GM18502 (cell line): ENCODE measurements around the gene RBMS2.
"Not testable (repeated sequence)": the region's sequence is repeated elsewhere in the genome, so short reads cannot be mapped to it uniquely, and the experiment has no call there.

Experiments used
- ATAC-seq: cut with Tn5 transposase; IDR thresholded peaks from one replicate; pipeline ENCODE4 v1.9.1; 2021; ENCODE audit warnings: mild to moderate bottlenecking; ENCODE audit not compliant: unreplicated experiment, poor library complexity

RBMS2 gene, protein sequence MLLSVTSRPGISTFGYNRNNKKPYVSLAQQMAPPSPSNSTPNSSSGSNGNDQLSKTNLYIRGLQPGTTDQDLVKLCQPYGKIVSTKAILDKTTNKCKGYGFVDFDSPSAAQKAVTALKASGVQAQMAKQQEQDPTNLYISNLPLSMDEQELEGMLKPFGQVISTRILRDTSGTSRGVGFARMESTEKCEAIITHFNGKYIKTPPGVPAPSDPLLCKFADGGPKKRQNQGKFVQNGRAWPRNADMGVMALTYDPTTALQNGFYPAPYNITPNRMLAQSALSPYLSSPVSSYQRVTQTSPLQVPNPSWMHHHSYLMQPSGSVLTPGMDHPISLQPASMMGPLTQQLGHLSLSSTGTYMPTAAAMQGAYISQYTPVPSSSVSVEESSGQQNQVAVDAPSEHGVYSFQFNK

DNA sequence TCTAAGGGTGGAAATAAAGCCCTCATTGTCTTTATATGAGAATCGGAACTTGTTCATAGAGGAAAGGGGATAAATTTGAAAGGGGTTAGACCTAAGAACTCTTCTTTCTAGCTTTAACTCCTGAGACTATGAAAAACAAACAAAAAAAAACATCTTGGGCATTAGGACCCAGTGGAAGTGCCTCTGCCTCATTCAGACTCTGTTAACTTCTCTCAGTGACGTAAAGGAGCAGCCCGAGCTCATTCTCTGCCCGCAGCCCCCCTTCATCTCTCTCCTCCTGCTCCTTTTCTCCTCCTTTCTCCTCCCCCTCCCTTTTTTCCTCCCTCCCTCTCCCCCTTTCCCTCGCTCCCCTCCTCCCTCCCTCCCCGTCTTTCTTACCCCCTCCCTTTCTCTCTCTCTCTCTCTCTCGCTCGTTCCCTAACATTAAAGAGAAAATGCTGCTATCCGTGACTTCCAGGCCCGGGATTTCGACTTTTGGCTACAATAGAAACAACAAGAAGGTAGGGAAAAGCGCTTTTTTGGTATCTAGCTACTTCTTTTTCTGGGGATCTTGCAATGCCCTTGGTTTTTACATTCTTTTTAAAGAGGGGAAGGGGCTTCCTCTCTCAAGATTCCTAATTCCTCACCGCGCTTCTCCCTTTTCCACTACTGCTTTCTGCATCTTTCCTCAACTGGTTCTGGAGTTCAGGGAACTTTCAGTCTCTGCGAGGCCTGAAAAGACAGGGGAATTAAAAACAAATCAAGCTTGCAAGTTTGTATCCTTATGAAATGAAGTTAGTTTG, at the start of gene RBMS2:
TSS of gene RBMS2 (plus strand) at position 231 of the 782 bp plus-strand sequence. CDS start at position 435, 204 bp downstream.
- ATAC-seq: peak; percentile 67

DNA sequence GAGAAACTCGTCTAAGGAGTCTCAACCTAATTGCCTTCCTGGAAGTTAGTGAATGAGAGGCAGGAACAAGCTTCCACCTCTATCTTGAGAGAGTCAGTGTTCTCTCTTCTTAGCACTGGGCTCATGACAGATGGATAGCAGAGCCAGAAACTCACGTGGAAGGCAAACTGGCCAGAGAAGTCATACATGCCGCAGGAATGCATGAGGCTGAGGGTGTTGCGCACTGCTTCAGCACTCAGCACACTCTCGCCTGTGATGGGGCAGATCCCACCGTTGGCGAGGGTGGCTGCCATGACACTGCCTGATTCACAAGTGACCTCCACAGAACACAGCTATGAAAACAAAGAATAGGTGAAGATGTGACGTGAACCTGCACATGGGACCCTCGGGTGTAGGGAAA, 47.2 kb upstream of the RBMS2 start:
- ATAC-seq: no peak

DNA sequence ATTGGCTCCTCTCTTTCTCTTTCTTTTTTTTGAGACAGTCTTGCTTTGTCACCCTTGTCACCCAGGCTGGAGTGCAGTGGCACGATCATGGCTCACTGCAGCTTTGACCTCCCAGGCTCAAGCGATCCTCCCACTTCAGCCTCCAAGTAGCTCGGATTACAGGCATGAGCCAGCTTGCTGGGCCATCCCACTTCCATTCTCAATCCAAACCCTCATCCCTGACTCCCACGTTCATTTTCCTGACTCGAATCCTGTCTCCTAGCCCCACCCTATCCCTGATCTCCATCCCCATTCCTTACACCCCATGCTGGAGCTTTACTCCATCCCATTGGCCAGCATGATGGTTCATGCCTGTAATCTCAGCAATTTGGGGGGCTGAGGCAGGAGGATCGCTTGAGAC, 45.5 kb upstream of the RBMS2 start:
- ATAC-seq: no peak

DNA sequence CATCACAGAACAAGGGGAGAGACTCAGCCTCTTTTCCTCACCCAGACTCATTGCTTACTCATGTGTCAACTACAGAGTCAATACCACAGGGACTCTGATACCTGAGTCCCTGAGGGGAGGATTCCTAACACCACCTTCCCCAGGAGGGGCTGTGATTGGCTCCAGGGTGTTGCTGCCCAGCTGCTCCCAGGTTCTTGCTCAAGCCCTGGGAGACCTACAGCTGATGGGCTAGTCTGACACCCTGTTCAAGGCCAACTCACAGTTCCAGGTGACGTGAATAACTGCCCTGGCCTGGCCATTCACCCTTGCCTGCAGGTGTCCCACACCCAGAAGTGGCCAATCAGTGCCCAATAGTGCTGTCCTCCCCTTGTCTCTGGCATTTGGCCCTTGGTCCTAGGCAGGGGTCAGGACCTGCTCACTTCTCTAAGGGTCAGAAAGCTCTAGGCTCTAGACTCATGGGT, 44.6 kb upstream of the RBMS2 start:
- no peak for ATAC-seq

DNA sequence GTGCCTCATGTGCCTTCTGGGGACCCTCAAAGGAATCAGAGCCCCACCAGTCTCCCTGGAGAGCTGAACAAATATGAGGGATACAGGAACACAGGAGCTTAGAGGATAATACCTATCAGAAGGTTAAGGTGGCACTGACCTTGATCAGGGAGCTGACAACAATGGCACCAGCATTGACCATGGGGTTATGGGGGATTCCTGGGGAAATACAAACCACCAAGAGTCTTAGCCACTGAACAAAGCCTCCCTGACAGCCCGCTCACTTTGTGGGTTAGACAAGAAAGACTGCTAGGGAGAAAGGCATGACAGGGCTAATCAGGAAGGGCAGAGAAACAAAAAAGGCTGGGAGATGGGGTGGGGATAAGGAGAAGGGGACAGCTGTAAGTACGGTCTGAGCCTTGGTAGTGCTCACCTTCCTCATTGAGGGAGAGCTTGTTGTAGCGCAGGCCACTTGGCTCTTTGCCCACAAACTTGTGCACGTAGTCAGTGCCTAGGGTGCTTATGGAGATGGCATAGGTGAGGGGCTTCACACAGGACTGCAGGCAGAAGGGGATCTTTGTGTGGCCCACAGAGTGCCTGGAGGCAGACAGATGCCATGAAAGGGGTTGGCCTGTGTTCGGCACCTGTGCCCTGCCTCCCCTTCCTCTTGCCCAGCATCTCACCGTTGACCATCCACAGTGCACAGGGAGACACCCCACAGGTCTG, 43.9 kb upstream of the RBMS2 start:
- ATAC-seq: no peak

DNA sequence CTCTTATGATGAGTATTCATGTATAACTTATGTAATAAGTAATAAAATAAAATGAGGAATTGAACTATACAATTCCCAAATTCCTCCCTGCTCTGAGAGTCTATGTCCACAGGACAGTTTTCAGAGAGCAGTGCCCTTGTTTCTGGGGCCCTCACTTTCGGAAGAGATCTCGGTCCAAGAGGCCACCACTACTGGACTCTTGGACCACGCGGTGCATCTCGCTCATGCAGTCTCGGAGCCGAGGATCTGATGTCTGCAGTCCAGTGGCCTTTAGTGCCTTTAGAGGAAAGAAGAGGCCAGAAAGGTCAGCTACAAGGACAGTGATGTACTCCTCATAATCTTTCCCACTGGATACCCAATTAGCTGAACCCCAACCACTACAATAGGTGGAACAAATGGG, 42.0 kb upstream of the RBMS2 start:
- no peak for ATAC-seq

DNA sequence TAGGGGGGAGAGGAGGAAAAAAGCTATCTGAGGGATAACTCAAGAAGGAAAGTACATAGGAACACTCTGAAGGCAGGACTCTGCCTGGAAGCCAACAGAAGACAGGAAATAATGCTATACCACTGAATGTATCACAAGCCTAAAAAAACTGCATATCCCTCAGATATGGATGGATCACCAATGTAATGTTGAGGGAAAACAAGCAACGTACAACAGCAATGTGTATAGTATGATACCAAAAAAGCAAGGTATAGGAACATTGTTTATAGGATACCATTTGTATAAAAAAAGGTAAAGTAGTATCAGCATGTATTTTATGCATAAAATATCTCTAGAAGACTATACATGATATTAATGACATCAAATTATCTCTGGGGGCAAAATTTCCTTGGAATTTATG, 37.1 kb upstream of the RBMS2 start:
- ATAC-seq: no peak

DNA sequence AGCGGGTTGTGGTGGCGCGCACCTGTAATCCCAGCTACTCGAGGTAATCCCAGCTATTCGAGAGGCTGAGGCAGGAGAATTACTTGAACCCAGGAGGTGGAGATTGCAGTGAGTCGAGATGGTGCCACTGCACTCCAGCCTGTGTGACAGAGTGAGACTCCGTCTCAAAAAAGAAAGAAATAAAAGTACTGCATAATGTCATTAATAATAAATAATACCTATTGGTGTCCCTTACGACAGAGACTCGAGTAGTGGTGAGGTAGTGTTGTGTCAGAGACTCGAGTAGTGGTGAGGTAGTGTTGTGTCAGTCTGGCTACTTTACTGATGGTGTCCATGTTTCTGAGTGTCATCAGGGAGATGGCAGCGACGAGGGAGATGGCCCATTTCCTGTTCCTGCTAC, 34.9 kb upstream of the RBMS2 start:
- ATAC-seq: no peak

DNA sequence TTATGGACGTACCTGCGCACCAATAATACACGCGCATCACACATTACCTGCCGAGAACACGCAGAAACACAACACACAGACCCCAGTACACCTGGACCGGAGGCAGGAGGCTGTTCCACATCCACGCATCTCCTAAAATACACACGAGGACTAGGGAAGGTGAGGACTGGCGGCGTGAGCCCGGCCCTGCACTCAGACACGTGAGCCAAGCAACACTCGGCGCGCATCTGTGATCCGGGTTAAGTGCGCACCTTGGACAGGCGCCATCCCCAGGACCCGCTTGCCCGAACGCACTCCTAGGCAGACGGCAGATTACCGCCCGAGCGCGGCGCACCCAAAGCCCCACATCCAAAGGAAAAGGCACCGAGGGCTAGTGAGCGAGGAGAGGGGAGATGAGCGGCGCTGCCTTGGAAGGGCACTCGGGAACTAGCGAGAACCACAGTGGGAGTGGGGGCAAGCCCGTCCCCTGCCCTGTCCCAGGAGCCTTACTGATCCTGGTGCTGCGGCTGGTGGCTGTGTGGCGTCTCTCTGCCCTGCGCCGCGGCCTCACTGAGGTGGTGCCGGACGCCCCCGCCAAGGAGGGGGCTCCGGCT, 34.1 kb upstream of the RBMS2 start:
- ATAC-seq: peak; percentile 20

DNA sequence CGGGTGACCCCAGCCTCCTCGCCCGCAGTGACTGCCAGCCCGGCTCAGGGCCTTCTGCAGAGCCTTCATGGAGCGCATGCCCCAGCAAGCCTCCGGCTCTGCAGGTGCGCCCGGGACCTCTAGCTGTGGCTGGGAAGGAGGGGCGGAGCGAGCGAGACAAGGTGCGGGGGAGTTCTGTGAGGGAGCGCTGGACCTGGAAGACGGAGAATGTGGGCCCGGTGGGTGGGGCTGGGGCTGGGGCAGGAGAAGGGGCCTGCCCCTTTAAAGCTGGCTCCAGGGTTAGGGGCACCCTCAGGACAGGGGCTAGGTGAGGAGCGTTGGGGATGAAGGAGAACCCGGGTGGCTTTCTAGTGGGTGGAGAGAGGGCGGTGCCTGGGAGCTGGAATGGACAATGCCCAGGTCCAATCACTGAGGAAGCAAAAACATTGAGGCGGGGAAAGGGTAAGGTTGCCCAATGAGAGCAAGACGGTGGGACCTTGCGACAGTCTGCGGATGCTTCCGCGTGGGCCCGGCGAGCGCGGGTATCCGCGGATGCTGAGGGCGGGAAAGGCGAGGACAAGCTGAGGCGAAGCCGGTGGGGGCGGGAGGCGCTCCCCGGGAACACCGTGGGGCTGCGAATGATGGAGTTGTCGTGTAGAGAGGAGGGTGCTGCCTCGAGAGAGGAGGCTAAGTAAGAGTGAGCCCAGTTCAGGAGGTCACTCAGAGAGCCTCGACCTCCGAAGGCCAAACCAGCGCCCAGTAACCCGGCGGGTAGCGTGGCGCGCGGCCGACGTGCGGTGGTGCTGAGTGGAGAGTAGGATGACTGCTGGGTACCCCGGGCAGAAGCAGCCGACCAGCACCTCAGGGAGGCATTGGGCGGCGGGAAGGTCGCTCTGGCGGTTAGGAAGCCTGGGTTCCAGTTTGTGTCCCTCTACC, 33.3 kb upstream of the RBMS2 start, which contains the start of gene GLS2:
TSS of gene GLS2 (minus strand) at position 121 of the 915 bp plus-strand sequence. CDS start at position 78, 43 bp downstream.
- ATAC-seq: peak; percentile 89

DNA sequence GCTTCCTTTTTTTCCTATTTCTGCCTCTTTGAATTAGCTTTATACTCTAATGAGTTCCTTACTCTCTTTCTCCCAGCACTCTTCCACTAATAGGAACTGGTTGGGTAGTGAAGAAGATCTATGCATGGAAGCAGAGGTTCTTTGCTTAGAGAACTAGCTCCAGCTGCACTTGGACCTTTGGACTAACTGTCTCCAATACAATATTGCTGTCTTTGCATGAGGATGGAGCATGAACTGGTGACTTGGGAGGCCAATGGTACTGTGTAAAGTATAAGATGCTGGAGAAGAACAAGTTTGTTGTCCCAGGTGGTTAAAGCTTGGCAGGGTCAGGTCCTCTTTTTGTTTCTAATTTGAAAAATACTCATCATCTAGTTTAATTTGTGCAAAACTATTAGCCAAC, 31.3 kb upstream of the RBMS2 start:
- ATAC-seq: no peak

DNA sequence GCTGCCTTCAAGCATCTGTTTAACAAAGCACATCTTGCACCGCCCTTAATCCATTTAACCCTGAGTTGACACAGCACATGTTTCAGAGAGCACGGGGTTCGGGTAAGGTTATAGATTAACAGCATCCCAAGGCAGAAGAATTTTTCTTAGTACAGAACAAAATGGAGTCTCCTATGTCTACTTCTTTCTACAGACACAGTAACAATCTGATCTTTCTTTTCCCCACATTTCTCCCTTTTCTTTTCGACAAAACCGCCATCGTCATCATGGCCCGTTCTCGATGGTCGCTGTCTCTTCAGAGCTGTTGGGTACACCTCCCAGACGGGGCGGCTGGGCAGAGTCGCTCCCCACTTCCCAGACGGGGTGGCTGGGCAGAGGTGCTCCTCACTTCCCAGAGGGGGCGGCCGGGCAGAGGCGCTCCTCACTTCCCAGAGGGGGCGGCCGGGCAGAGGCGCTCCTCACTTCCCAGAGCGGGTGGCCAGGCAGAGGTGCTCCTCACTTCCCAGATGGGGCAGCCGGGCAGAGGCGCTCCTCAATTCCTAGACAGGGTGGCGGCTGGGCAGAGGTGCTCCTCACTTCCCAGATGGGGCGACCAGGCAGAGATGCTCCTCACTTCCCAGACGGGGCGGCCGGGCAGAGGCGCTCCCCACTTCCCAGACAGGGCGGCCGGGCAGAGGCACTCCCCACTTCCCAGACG, 28.1 kb upstream of the RBMS2 start:
- ATAC-seq: not testable (repeated sequence)

DNA sequence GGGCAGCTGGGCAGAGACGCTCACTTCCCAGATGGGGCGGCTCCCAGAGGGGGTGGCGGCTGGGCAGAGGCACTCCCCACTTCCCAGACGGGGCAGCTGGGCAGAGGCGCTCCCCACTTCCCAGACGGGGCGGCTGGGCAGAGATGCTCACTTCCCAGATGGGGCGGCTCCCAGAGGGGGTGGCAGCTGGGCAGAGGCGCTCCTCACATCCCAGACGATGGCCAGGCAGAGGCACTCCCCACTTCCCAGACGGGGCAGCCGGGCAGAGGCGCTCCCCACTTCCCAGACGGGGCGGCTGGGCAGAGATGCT, 27.6 kb upstream of the RBMS2 start:
- ATAC-seq: not testable (repeated sequence)

DNA sequence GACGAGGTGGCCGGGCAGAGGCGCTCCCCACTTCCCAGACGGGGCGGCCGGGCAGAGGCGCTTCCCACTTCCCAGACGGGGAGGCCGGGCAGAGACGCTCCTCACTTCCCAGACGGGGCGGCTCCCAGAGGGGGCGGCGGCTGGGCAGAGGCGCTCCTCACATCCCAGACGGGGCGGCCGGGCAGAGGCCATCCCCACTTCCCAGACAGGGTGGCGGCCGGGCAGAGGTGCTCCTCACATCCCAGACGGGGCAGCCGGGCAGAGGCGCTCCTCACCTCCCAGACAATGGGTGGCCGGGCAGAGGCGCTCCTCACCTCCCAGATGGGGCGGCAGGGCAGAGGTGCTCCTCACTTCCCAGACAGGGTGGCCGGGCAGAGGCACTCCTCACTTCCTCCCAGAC, 27.1 kb upstream of the RBMS2 start:
- ATAC-seq: not testable (repeated sequence)

DNA sequence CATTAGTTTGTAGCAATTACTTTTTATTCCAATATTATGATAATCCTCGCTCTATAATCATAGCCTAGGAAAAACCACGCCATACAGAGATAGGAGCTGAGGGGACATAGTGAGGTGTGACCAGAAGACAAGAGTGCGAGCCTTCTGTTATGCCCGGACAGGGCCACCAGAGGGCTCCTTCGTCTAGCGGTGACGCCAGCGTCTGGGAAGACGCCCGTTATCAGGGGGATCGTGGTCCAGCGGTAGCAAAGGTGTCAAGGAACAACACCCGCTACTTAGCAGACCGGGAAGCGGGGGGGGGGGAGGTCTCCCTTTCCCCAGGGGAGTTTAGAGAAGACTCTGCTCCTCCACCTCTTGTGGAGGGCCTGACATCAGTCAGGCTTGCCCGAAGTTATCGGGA, 24.9 kb upstream of the RBMS2 start:
- ATAC-seq: not testable (repeated sequence)

DNA sequence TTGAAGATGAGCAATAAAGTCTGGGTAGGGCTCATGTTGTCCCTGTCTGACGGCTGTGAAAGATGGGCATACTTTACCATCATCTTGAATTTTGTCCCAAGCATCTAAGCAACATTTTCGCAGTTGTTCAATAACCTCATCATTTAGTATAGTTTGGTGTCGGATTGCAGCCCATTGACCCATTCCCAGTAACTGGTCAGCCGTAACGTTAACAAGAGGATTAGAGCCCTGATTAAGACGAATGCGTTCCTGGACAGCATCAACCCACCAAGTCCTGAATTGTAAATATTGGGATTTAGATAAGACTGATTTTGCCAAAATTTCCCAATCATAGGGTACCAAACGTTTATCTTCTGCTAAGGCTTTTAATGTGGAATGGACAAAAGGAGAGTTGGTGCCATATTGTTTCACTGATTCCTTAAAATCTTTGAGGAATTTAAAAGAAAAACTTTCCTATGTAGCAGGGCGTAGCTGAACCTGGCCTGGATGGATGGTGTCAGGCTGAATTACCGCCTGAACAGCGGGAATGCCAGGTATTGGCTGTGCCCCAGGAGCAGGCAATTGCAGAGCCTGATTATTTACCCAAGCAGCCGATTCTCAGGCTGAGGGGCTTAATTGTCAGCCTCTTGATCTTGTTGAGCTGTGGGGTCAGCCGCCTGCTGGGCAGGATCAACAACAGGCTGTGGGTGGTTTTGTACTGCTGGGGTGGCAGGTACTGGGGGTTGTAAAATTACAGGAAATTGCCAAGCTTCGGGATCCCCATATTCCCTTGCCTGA, 23.3 kb upstream of the RBMS2 start:
- not testable (repeated sequence) for ATAC-seq

DNA sequence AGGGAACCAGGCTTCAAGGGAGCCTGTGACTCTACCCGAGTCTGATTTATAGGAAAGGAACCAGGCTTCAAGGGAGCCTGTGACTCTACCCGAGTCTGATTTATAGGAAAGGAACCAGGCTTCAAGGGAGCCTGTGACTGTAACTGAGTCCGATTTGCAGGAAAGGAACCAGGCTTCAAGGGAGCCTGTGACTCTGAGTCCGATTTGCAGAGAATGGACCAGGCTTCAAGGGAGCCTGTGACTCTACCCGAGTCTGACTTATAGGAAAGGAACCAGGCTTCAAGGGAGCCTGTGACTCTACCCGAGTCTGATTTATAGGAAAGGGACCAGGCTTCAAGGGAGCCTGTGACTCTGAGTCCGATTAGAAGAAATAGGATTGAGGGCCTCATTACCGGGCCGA, 22.2 kb upstream of the RBMS2 start:
- not testable (repeated sequence) for ATAC-seq

DNA sequence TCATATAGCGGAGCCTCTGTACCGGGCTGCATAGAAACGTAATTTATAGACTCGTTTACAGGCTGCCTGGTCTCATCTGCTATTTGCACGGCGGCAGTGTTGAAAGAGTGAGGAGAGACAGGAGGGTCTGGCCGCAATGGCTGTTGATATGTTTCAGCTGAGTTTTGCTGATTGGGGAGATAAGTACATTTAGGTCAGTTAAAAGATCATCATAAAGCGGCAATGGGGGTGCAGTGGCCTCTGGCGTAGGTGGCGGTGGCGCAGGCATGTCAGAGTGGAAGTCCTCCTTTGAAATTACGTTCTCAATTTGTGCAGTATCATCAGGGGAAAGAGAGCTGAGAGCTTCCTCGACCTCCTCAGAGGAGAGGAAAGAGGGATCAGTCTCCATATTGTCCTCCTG, 21.7 kb upstream of the RBMS2 start:
- ATAC-seq: not testable (repeated sequence)
